HEK293 (cell line): Measurements from ENCODE around the gene PSEN2.

Source experiments
- BCL11A ChIP-seq: fragments of 450-650 bp; formaldehyde crosslinking; IDR thresholded peaks from 2 replicates; pipeline ENCODE4 v1.5.1; 2016; ENCODE audit warnings: low read depth, missing biosample characterization, missing genetic modification characterization
- FEZF1 ChIP-seq: fragments of 450-650 bp; formaldehyde crosslinking; IDR thresholded peaks from 2 replicates; pipeline ENCODE4 v1.5.1; 2016; ENCODE audit warnings: missing biosample characterization, missing genetic modification characterization
- ZNF146 ChIP-seq: fragments of 450-650 bp; formaldehyde crosslinking; IDR thresholded peaks from 2 replicates; pipeline ENCODE4 v1.5.1; 2016; ENCODE audit warnings: missing biosample characterization, missing genetic modification characterization
- ZNF174 ChIP-seq: fragments of 450-650 bp; formaldehyde crosslinking; IDR thresholded peaks from 2 replicates; pipeline ENCODE4 v1.5.0; 2017; ENCODE audit warnings: missing biosample characterization, mild to moderate bottlenecking, missing genetic modification characterization
- ZNF777 ChIP-seq: fragments of 450-650 bp; formaldehyde crosslinking; IDR thresholded peaks from 2 replicates; pipeline ENCODE4 v1.5.1; 2017; ENCODE audit warnings: missing biosample characterization, missing genetic modification characterization, borderline replicate concordance
- ZXDB ChIP-seq: fragments of 450-650 bp; formaldehyde crosslinking; IDR thresholded peaks from 2 replicates; pipeline ENCODE4 v1.5.1; 2016; ENCODE audit warnings: missing biosample characterization, missing genetic modification characterization
- TF ChIP-seq, protein P1 (sequence below): fragments of 450-650 bp; formaldehyde crosslinking; IDR thresholded peaks from 2 replicates; pipeline ENCODE4 v1.5.1; 2016; ENCODE audit warnings: missing biosample characterization, missing genetic modification characterization
- TF ChIP-seq, protein P2 (sequence below): fragments of 450-650 bp; formaldehyde crosslinking; IDR thresholded peaks from 2 replicates; pipeline ENCODE4 v1.5.1; 2016; ENCODE audit warnings: missing biosample characterization, missing genetic modification characterization, low read depth
- TF ChIP-seq, protein P3 (sequence below): fragments of 450-650 bp; formaldehyde crosslinking; IDR thresholded peaks from 2 replicates; pipeline ENCODE4 v1.5.1; 2016; ENCODE audit warnings: missing biosample characterization, missing genetic modification characterization

DNA sequence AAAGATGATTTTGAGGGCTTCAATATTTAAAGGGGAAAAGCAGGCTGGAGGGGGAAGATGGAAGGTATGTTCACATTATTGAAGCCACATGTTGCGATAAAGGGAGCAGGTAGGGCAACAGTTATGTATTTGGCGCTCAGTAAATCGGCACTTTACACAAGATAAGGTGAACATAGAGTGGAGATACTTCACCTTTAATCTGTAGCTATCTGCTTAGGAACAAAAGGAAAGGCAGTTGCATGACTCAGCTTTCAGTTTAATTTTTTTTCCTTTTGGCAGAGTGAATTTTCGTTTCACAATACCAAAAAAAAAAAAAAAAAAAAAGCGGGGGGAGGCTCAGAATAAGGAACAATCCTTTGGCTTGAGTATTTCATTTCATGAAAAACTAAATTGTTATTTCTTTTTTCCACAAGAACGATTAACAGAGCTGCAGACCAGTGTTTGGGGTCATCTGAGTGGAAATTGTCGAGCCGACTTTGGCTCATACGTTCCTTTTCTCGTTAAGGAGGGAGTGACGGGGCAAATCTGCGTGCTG is 68.6 kb downstream of the PSEN2 start:
- TF ChIP-seq, protein P1, sequence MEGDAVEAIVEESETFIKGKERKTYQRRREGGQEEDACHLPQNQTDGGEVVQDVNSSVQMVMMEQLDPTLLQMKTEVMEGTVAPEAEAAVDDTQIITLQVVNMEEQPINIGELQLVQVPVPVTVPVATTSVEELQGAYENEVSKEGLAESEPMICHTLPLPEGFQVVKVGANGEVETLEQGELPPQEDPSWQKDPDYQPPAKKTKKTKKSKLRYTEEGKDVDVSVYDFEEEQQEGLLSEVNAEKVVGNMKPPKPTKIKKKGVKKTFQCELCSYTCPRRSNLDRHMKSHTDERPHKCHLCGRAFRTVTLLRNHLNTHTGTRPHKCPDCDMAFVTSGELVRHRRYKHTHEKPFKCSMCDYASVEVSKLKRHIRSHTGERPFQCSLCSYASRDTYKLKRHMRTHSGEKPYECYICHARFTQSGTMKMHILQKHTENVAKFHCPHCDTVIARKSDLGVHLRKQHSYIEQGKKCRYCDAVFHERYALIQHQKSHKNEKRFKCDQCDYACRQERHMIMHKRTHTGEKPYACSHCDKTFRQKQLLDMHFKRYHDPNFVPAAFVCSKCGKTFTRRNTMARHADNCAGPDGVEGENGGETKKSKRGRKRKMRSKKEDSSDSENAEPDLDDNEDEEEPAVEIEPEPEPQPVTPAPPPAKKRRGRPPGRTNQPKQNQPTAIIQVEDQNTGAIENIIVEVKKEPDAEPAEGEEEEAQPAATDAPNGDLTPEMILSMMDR = no peak
- TF ChIP-seq ZNF777 (tag by site-specific recombination) (no peak), ZNF146 (tag by site-specific recombination) (no peak), ZXDB (tag by site-specific recombination) (no peak), BCL11A (tag by site-specific recombination) (no peak), ZNF174 (no peak), FEZF1 (no peak)
- TF ChIP-seq, protein P2, sequence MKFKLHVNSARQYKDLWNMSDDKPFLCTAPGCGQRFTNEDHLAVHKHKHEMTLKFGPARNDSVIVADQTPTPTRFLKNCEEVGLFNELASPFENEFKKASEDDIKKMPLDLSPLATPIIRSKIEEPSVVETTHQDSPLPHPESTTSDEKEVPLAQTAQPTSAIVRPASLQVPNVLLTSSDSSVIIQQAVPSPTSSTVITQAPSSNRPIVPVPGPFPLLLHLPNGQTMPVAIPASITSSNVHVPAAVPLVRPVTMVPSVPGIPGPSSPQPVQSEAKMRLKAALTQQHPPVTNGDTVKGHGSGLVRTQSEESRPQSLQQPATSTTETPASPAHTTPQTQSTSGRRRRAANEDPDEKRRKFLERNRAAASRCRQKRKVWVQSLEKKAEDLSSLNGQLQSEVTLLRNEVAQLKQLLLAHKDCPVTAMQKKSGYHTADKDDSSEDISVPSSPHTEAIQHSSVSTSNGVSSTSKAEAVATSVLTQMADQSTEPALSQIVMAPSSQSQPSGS (tag by site-specific recombination) = no peak
- TF ChIP-seq, protein P3, sequence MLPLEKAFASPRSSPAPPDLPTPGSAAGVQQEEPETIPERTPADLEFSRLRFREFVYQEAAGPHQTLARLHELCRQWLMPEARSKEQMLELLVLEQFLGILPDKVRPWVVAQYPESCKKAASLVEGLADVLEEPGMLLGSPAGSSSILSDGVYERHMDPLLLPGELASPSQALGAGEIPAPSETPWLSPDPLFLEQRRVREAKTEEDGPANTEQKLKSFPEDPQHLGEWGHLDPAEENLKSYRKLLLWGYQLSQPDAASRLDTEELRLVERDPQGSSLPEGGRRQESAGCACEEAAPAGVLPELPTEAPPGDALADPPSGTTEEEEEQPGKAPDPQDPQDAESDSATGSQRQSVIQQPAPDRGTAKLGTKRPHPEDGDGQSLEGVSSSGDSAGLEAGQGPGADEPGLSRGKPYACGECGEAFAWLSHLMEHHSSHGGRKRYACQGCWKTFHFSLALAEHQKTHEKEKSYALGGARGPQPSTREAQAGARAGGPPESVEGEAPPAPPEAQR (tag by site-specific recombination) = no peak
